ENCODE data around the gene DAPP1. TPM values are rescaled to one million over a fixed set of nuclear protein-coding genes. Genes with fewer than 3 reads are reported as not detected.
"Not testable (repeated sequence)": the region's sequence is repeated elsewhere in the genome, so short reads cannot be mapped to it uniquely, and the experiment has no call there.

DAPP1 gene
- total and polyA plus RNA-seq, 2 donors, result 2.7 to 19.6 TPM

GRCh38 chr4:99830051-99830450 lies 13.4 kb downstream of the DAPP1 start:
- 88% methylated on average over 5 of the region's 5 CpGs for WGBS
- not testable (repeated sequence) for DNase-seq (ENCODE audit: extremely low spot score); H3K36me3 ChIP-seq (ENCODE audit: insufficient read depth); H3K27ac ChIP-seq (ENCODE audit: low read depth); H3K4me1 ChIP-seq (ENCODE audit: insufficient read depth); H3K4me3 ChIP-seq (ENCODE audit: low read depth, low read length)

GRCh38 chr4:99832321-99832720 lies 15.7 kb downstream of the DAPP1 start:
- no peaks in the 10 kb centered on the region for H3K36me3 ChIP-seq (ENCODE audit: insufficient read depth)
- no peak for DNase-seq (ENCODE audit: extremely low spot score)
- no peaks in the 10 kb centered on the region for H3K4me1 ChIP-seq (ENCODE audit: insufficient read depth)
- no peak overlapping the region for H3K4me3 ChIP-seq (ENCODE audit: low read depth, low read length)
- no peak overlapping the region for H3K27ac ChIP-seq (ENCODE audit: low read depth)

GRCh38 chr4:99832758-99833157 lies 16.1 kb downstream of the DAPP1 start:
- H3K36me3 ChIP-seq (ENCODE audit: insufficient read depth), result no peaks in the 10 kb centered on the region
- 21% methylated on average over 3 of the region's 3 CpGs for whole genome bisulfite sequencing
- no peaks in the 10 kb centered on the region for H3K4me1 ChIP-seq (ENCODE audit: insufficient read depth)
- DNase-seq (ENCODE audit: extremely low spot score), result no peak
- no peak overlapping the region for H3K4me3 ChIP-seq (ENCODE audit: low read depth, low read length)
- H3K27ac ChIP-seq (ENCODE audit: low read depth), result no peak overlapping the region

GRCh38 chr4:99833756-99834155 lies 17.1 kb downstream of the DAPP1 start:
- Histone ChIP-seq H3K4me1 (ENCODE audit: insufficient read depth) (no peaks in the 10 kb centered on the region), H3K36me3 (ENCODE audit: insufficient read depth) (no peaks in the 10 kb centered on the region), H3K27ac (ENCODE audit: low read depth) (no peak overlapping the region), H3K4me3 (ENCODE audit: low read depth, low read length) (no peak overlapping the region)
- DNase-seq (ENCODE audit: extremely low spot score), result no peak
- WGBS, result 84% methylated on average over 5 of the region's 5 CpGs

- no peak for DNase-seq (ENCODE audit: extremely low spot score)
- 97% methylated on average over 7 of the region's 7 CpGs for WGBS
Measured at GRCh38 chr4:99834569-99834968, 17.9 kb downstream of the DAPP1 start.

GRCh38 chr4:99835942-99836341 lies 19.3 kb downstream of the DAPP1 start:
- 93% methylated on average over 2 of the region's 2 CpGs for WGBS
- H3K4me1 ChIP-seq (ENCODE audit: insufficient read depth), result no peaks in the 10 kb centered on the region
- no peak for DNase-seq (ENCODE audit: extremely low spot score)
- H3K36me3 ChIP-seq (ENCODE audit: insufficient read depth), result no peaks in the 10 kb centered on the region
- H3K4me3 ChIP-seq (ENCODE audit: low read depth, low read length), result no peak overlapping the region
- H3K27ac ChIP-seq (ENCODE audit: low read depth), result no peak overlapping the region

More at GRCh38 chr4:99834569-99834968, 17.9 kb downstream of the DAPP1 start:
- H3K36me3 ChIP-seq (ENCODE audit: insufficient read depth), result no peaks in the 10 kb centered on the region
- no peak overlapping the region for H3K4me3 ChIP-seq (ENCODE audit: low read depth, low read length)
- H3K27ac ChIP-seq (ENCODE audit: low read depth), result no peak overlapping the region
- H3K4me1 ChIP-seq (ENCODE audit: insufficient read depth), result no peaks in the 10 kb centered on the region

- no peaks in the 10 kb centered on the region for H3K36me3 ChIP-seq (ENCODE audit: insufficient read depth)
- 89% methylated on average over 2 of the region's 2 CpGs for WGBS
- H3K27ac ChIP-seq (ENCODE audit: low read depth), result no peak overlapping the region
- no peak for DNase-seq (ENCODE audit: extremely low spot score)
- no peaks in the 10 kb centered on the region for H3K4me1 ChIP-seq (ENCODE audit: insufficient read depth)
- no peak overlapping the region for H3K4me3 ChIP-seq (ENCODE audit: low read depth, low read length)
Measured at GRCh38 chr4:99838927-99839326, 22.3 kb downstream of the DAPP1 start.

GRCh38 chr4:99841129-99841528 lies 24.5 kb downstream of the DAPP1 start:
- WGBS, result 94% methylated on average over 4 of the region's 4 CpGs

GRCh38 chr4:99843413-99843812 lies 26.8 kb downstream of the DAPP1 start:
- H3K4me3 ChIP-seq (ENCODE audit: low read depth, low read length), result no peak overlapping the region
- DNase-seq (ENCODE audit: extremely low spot score), result no peak
- H3K4me1 ChIP-seq (ENCODE audit: insufficient read depth), result no peaks in the 10 kb centered on the region
- no peaks in the 10 kb centered on the region for H3K36me3 ChIP-seq (ENCODE audit: insufficient read depth)
- no peak overlapping the region for H3K27ac ChIP-seq (ENCODE audit: low read depth)

More at GRCh38 chr4:99841129-99841528, 24.5 kb downstream of the DAPP1 start:
- H3K4me3 ChIP-seq (ENCODE audit: low read depth, low read length), result no peak overlapping the region
- H3K27ac ChIP-seq (ENCODE audit: low read depth), result no peak overlapping the region
- H3K36me3 ChIP-seq (ENCODE audit: insufficient read depth), result no peaks in the 10 kb centered on the region
- no peak for DNase-seq (ENCODE audit: extremely low spot score)
- H3K4me1 ChIP-seq (ENCODE audit: insufficient read depth), result no peaks in the 10 kb centered on the region

- Histone ChIP-seq H3K4me3 (ENCODE audit: low read depth, low read length) (no peak overlapping the region), H3K4me1 (ENCODE audit: insufficient read depth) (no peaks in the 10 kb centered on the region), H3K36me3 (ENCODE audit: insufficient read depth) (no peaks in the 10 kb centered on the region), H3K27ac (ENCODE audit: low read depth) (no peak overlapping the region)
- WGBS, result 85% methylated on average over 7 of the region's 7 CpGs
- no peak for DNase-seq (ENCODE audit: extremely low spot score)
Measured at GRCh38 chr4:99844048-99844447, 27.4 kb downstream of the DAPP1 start.

- Histone ChIP-seq H3K4me3 (ENCODE audit: low read depth, low read length) (no peak overlapping the region), H3K27ac (ENCODE audit: low read depth) (no peak overlapping the region), H3K36me3 (ENCODE audit: insufficient read depth) (no peaks in the 10 kb centered on the region), H3K4me1 (ENCODE audit: insufficient read depth) (no peaks in the 10 kb centered on the region)
- no peak for DNase-seq (ENCODE audit: extremely low spot score)
- 71% methylated on average over 1 of the region's 1 CpG for WGBS
Measured at GRCh38 chr4:99845179-99845578, 28.6 kb downstream of the DAPP1 start.

- DNase-seq (ENCODE audit: extremely low spot score), result no peak
- Histone ChIP-seq H3K36me3 (ENCODE audit: insufficient read depth) (no peaks in the 10 kb centered on the region), H3K4me3 (ENCODE audit: low read depth, low read length) (no peak overlapping the region), H3K4me1 (ENCODE audit: insufficient read depth) (no peaks in the 10 kb centered on the region), H3K27ac (ENCODE audit: low read depth) (no peak overlapping the region)
- 61% methylated on average over 2 of the region's 2 CpGs for WGBS
Measured at GRCh38 chr4:99845708-99846469, 29.3 kb downstream of the DAPP1 start.

GRCh38 chr4:99846891-99847290 lies 30.3 kb downstream of the DAPP1 start:
- H3K4me1 ChIP-seq (ENCODE audit: insufficient read depth), result no peaks in the 10 kb centered on the region

GRCh38 chr4:99847362-99847976 lies 30.8 kb downstream of the DAPP1 start:
- no peak overlapping the region for H3K4me3 ChIP-seq (ENCODE audit: low read depth, low read length)
- DNase-seq (ENCODE audit: extremely low spot score), result no peak
- 89% methylated on average over 10 of the region's 10 CpGs for WGBS
- no peaks in the 10 kb centered on the region for H3K4me1 ChIP-seq (ENCODE audit: insufficient read depth)
- H3K27ac ChIP-seq (ENCODE audit: low read depth), result no peak overlapping the region
- H3K36me3 ChIP-seq (ENCODE audit: insufficient read depth), result no peaks in the 10 kb centered on the region

More at GRCh38 chr4:99846891-99847290, 30.3 kb downstream of the DAPP1 start:
- H3K4me3 ChIP-seq (ENCODE audit: low read depth, low read length), result no peak overlapping the region
- H3K27ac ChIP-seq (ENCODE audit: low read depth), result no peak overlapping the region
- no peaks in the 10 kb centered on the region for H3K36me3 ChIP-seq (ENCODE audit: insufficient read depth)
- WGBS, result 68% methylated on average over 1 of the region's 1 CpG
- no peak for DNase-seq (ENCODE audit: extremely low spot score)

Data from urinary bladder (tissue), 4 donors.